Adrenal gland (tissue), 12 donors: ENCODE data around the gene MT1B. TPM values are rescaled to one million over a fixed set of nuclear protein-coding genes. Genes with fewer than 3 reads are reported as not detected.

Experiments used
- DNase-seq, 7 donors: peaks; one replicate each; pipeline ENCODE4 v3.0.0-alpha.2; 2019 to 2020
- H3K27ac ChIP-seq, 5 donors: fragments of 200-600 bp; sonication (generic) in 4 of 5; 1 replicate in 3 of 5; 2 replicates in 2 of 5; pipeline versions ENCODE4 v1.5.1 to v1.8.0; 2016 to 2020; ENCODE audit warnings: mild to moderate bottlenecking in 1 of 5
- H3K27me3 ChIP-seq: fragments of 200-600 bp; 2 replicates; pipeline ENCODE4 v1.8.0; 2021
- H3K36me3 ChIP-seq, 2 donors: fragments of 200-600 bp; replicated peaks in 1 of 2; 1 replicate in 1 of 2; 2 replicates in 1 of 2; pipeline versions ENCODE4 v1.5.1 to v1.8.0; 2018 to 2022
- H3K4me1 ChIP-seq, 2 donors: fragments of 200-600 bp; replicated peaks in 1 of 2; 1 replicate in 1 of 2; 2 replicates in 1 of 2; pipeline versions ENCODE4 v1.5.1 to v1.8.0; 2018 to 2021
- H3K4me3 ChIP-seq, 4 donors: fragments of 200-600 bp; sonication (generic) in 3 of 4; one replicate each; pipeline ENCODE4 v1.5.1; 2016 to 2018
- H3K9me3 ChIP-seq, 3 donors: fragments of 200-600 bp; sonication (generic) in 1 of 3; replicated peaks in 1 of 3; 1 replicate in 2 of 3; 2 replicates in 1 of 3; pipeline versions ENCODE4 v1.5.1 to v1.8.0; 2016 to 2021
- POLR2A ChIP-seq, 2 donors: fragments of 450-650 bp; IDR thresholded peaks; one replicate each; pipeline ENCODE4 v1.6.1; 2017; ENCODE audit warnings: antibody characterized with exemption in 2 of 2, mild to moderate bottlenecking in 2 of 2, moderate library complexity in 1 of 2
- WGBS, 4 donors: extraction: QIAGEN DNeasy Blood & Tissue Kit in 2 of 4; methylation state at CpG; one replicate each; pipeline versions ENCODE4 v1.1.5 to v1.1.7; 2013 to 2017; 5-methylcytosine and 5-hydroxymethylcytosine counted together
- intact Hi-C, 2 donors: fragments of 100-400 bp; cut with DNase I; formaldehyde crosslinking; loops; one replicate each; pipeline versions ENCODE4 v1.14.1 to v1.15.0; 2022 to 2023
- polyA plus RNA-seq, 3 donors: library from polyadenylated mRNA; stranded (reverse); fragments of 200-250 nt in 2 of 3; fragments of 350-450 nt in 1 of 3; fragmentation: Illumina TruSeq in 1 of 3; extraction: RNeasy Lipid Tissue Mini Kit (QIAGEN cat#74804) in 1 of 3; gene quantifications; one replicate each; pipeline ENCODE4 v1.2.3, GENCODE V29; 2013 to 2014
- total RNA-seq, 9 donors: library from RNA; depleted of rRNA in 4 of 9; stranded (reverse); fragments of >200 nt in 4 of 9; fragments of 120-200 nt in 1 of 9; fragmentation: NEBNext Ultra II Directional in 1 of 9; extraction: Animal tissue kit (Norgen Biotek cat#: 25700) in 1 of 9; gene quantifications; one replicate each; pipeline versions ENCODE4 v1.1.0 to v1.2.4, GENCODE V29; 2013 to 2023
- TF ChIP-seq, protein P1 (sequence below), 6 experiments: fragments of 450-650 bp in 4 of 6; fragments of 200-600 bp in 2 of 6; sonication (generic) in 1 of 6; IDR thresholded peaks; 1 replicate in 5 of 6; 2 replicates in 1 of 6; pipeline versions ENCODE4 v1.5.1 to v1.8.0; 2016 to 2021; ENCODE audit warnings: antibody characterized with exemption in 6 of 6, mild to moderate bottlenecking in 2 of 6, moderate library complexity in 1 of 6
- donor health status: healthy with polysubstance abuse.
- donor health status: Bipolar disorder and iron deficiency.
- donor health status: DM: yes; HTN: yes; CAD: no.
- donor health status: DM: no; HTN: no; CAD: no.
- donor health status: DM: no; HTN: no; CAD: no.
- donor health status: DM: yes; HTN: yes; CAD: no.

MT1B gene
- total and polyA plus RNA-seq, 12 donors = not detected

DNA sequence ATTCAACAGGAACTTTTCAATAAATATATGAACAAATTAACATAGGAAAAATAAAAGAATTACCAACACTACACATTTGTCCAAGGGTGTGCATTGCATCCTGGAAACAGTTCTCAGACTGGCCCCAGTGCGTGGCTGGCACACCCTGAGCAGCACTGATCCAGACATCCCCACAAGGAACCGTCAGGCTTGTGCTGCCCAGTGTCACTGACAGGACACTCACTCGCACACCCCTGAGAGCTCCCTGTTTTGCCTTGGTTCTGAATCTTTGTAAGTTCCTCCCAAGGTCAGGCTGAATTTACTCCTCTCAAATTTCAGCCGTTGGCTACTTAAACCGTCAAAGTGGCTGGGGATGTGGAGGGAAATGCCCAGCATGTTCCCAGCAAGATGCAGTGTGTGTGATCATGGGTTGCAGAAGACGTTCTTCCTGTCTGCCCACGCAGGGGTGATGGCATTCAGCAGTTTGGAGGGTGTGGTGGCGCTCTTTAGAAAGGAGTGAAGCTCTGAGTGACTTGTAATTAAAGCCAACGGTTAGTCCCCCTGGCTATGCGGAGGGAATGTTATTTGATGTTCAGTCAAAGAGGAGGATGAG, 41.6 kb upstream of the MT1B start:
- intact Hi-C loops = no loop called here
- TF ChIP-seq, protein P1, sequence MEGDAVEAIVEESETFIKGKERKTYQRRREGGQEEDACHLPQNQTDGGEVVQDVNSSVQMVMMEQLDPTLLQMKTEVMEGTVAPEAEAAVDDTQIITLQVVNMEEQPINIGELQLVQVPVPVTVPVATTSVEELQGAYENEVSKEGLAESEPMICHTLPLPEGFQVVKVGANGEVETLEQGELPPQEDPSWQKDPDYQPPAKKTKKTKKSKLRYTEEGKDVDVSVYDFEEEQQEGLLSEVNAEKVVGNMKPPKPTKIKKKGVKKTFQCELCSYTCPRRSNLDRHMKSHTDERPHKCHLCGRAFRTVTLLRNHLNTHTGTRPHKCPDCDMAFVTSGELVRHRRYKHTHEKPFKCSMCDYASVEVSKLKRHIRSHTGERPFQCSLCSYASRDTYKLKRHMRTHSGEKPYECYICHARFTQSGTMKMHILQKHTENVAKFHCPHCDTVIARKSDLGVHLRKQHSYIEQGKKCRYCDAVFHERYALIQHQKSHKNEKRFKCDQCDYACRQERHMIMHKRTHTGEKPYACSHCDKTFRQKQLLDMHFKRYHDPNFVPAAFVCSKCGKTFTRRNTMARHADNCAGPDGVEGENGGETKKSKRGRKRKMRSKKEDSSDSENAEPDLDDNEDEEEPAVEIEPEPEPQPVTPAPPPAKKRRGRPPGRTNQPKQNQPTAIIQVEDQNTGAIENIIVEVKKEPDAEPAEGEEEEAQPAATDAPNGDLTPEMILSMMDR (IDR thresholded peaks at IDR 0.05) = peak in 1 of 6 experiments; percentile 0
- peak in 1 of 2 donors; percentile 78 for TF ChIP-seq POLR2A (IDR thresholded peaks at IDR 0.05)
- H3K36me3 ChIP-seq = no peaks in the 10 kb centered on the region
- H3K27ac ChIP-seq = peak overlapping the region; percentile 90 to 100 (median 98)
- peak; percentile 62 to 87 (median 81) for DNase-seq
- no peaks in the 10 kb centered on the region for H3K27me3 ChIP-seq
- no peaks in the 10 kb centered on the region for H3K9me3 ChIP-seq
- WGBS, 4 donors = 5 to 17% (median 15%) methylated on average over 10 of the region's 10 CpGs
- H3K4me1 ChIP-seq = peaks cover 49 to 55% of the 10 kb centered on the region in 2 donors
- H3K4me3 ChIP-seq = peak overlapping the region in 1 of 4 donors; percentile 62

DNA sequence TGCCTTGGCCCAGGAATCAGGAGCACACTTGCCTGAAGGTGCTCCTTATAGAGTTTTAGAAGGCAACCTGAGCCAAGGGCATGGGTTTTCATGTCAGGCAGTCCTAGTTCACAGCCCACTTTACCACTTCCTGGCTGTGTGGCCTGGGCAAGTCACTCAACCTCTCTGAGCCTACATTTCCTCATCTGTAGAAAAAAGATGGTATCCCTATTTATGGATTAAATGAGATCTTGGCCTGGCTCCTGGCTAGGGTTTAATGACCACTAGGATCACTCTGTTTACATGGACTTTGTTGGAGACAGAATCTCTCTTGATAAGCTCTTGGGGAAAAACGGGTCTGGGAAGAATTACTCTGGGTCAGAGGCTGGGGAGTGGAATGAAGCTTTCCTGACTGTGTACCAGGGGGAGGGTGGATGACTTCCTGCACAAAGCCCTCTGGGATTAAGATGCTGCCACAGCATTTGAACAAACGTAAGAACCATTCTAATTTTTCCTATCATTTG, 41.0 kb upstream of the MT1B start:
- peak overlapping the region in 1 of 4 donors; percentile 62 for H3K4me3 ChIP-seq
- H3K9me3 ChIP-seq = no peaks in the 10 kb centered on the region
- no peaks in the 10 kb centered on the region for H3K27me3 ChIP-seq
- intact Hi-C loops = no loop called here
- H3K4me1 ChIP-seq = peaks cover 46 to 54% of the 10 kb centered on the region in 2 donors
- peak overlapping the region; percentile 90 to 100 (median 98) for H3K27ac ChIP-seq
- 22 to 29% (median 26%) methylated on average over 2 of the region's 2 CpGs for WGBS, 4 donors
- no peaks in the 10 kb centered on the region for H3K36me3 ChIP-seq
- peak in 1 of 7 donors; percentile 28 for DNase-seq
- peak in 1 of 2 donors; percentile 10 for TF ChIP-seq POLR2A (IDR thresholded peaks at IDR 0.05)
- TF ChIP-seq, protein P1 (IDR thresholded peaks at IDR 0.05) = no peak

DNA sequence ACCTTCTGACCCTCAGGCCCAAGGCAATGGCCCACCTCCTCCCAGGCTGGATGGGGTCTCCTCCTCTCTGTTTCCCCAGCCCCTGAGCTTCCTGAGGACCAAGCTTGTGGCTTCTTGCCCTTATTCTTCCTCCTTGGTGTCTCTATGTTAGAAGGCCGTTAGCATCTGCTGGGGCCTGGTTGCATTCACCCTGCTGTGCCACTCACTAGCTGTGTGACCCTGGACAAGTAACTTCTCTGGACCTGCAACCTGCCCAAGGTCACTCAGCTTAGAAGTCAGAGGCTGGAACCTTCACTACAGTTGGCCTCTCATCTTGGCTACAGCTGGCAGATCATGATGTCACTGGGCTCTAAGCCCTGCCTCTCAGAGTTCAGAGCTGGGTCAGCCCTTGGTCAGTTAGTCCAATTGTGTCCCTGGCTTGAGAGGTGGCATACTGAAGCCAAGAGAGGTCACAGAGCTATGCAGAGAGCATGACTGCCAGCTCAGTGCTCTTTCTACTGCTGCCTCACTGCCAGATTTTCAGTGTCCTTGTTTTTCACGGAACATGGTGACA, 40.3 kb upstream of the MT1B start:
- H3K27me3 ChIP-seq = no peaks in the 10 kb centered on the region
- H3K9me3 ChIP-seq = no peaks in the 10 kb centered on the region
- peak; percentile 84 to 97 (median 94) for DNase-seq
- H3K4me3 ChIP-seq = no peak overlapping the region
- peak overlapping the region; percentile 90 to 100 (median 98) for H3K27ac ChIP-seq
- peaks cover 39 to 47% of the 10 kb centered on the region in 2 donors for H3K4me1 ChIP-seq
- 27 to 53% (median 36%) methylated on average over 2 of the region's 2 CpGs for whole genome bisulfite sequencing, 4 donors
- no peaks in the 10 kb centered on the region for H3K36me3 ChIP-seq
- peak in 1 of 2 donors; percentile 66 for TF ChIP-seq POLR2A (IDR thresholded peaks at IDR 0.05)
- TF ChIP-seq, protein P1 (IDR thresholded peaks at IDR 0.05) = no peak
- intact Hi-C loops = no loop called here

DNA sequence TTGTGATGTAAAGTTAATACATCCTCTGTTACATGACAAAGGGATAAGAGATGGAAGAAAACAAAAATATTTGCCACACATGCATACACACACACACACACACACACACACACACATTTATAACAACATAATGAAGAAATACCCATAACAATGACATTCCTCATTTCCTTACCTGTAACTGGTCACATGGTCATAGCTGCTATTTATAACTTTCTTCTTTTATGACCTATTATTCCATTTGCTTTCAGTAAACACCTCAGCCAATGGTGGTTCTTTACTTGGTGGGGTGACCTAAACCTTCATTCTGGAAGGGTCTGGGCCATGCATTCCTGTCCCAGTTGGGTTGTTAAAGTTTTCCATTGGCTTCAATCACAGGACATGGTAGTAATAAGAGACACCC, 38.0 kb upstream of the MT1B start:
- H3K4me1 ChIP-seq = peaks cover 24 to 41% of the 10 kb centered on the region in 2 donors

More for the DNA sequence above, 38.0 kb upstream of the MT1B start:
- DNase-seq = no peak
- TF ChIP-seq POLR2A (IDR thresholded peaks at IDR 0.05) = no peak
- Histone ChIP-seq H3K36me3 (no peaks in the 10 kb centered on the region), H3K27ac (no peak overlapping the region), H3K9me3 (no peaks in the 10 kb centered on the region), H3K4me3 (no peak overlapping the region), H3K27me3 (no peaks in the 10 kb centered on the region)
- intact Hi-C loops = no loop called here
